Smooth muscle cell of the brain vasculature (primary cell): ENCODE measurements around the gene PPP2R2D.
"Not testable (repeated sequence)": the region's sequence is repeated elsewhere in the genome, so short reads cannot be mapped to it uniquely, and the experiment has no call there.

ENCODE experiments used
- DNase-seq: peaks from one replicate; pipeline ENCODE4 v3.0.0-alpha.2; 2012; ENCODE audit warnings: low read depth, low spot score

Gene PPP2R2D

DNA sequence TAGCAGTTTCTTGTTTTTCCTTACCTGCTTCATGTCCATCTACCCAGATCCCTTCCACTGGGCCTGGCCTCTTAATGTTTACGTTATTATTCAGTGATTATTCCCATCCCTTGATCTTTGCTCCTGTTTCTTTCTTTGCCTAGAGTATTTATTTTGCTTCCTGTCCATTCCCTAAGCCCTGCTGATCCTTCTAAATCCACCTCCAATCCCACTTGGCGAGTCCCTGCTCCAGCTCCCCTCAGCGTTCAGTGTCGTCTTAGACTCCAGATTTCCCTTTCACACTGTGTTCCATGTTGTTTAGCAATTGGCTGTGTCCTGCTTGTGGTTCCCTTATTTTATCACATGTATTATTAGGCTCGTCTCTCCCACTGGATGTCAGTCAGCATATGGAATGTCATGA lies 7.3 kb downstream of the PPP2R2D start:
- DNase-seq = no peak

DNA sequence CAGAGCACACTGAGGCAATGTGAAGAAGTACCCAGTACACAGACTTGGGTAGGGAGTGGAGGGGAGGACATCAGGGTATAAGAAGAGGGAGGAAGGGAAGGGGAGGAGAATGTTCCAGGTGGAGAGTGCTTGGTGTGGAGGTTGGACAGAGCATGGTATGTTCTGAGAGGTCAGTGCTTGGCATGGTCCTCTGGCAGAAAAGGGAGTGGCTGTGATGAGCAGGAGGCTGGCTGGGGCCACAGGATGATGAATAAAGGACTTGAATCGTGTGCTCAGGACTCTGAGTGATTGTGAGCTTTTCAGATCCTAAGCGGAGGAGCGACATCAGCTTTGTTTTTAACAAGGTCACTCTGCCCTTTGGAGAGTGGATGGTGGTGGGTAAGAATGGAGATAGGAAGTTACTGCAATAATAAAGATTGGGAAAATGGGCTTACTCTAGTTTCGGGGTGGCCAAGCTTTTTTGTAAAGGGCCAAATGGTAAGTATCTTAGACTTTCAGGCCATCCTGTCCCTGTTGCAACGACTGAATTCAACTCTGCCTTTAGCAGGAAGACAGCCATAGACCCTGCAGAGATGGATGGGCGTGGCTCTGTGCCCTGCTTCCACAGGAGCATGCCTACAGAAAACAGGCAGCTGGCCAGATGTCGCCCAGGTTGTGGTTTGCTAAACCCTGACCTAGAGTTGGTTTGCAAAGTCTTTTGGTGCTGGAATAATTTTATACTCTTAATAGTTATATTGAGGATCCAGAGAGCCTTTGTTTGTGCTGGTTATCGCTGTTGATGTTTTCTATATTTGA lies 8.4 kb downstream of the PPP2R2D start:
- DNase-seq = no peak

DNA sequence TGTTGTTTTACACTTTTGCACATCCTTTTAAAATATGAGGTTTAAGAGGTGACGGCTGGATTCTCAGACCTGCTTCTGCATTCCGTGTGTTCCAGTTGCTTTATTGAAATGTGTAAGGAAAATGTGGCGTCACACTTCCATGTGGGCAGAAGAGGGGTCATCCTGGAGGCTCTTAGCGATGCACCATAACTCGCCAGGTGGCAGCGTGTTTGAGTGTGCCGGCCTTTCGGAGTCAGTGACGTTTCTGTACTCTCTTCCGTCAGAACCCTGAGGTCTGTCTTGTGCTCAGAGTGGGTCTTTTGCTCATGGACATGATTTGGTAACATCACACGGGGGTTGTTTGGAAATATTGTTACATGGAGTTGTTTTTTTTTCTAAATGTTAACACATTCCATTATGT lies 9.1 kb downstream of the PPP2R2D start:
- no peak for DNase-seq

DNA sequence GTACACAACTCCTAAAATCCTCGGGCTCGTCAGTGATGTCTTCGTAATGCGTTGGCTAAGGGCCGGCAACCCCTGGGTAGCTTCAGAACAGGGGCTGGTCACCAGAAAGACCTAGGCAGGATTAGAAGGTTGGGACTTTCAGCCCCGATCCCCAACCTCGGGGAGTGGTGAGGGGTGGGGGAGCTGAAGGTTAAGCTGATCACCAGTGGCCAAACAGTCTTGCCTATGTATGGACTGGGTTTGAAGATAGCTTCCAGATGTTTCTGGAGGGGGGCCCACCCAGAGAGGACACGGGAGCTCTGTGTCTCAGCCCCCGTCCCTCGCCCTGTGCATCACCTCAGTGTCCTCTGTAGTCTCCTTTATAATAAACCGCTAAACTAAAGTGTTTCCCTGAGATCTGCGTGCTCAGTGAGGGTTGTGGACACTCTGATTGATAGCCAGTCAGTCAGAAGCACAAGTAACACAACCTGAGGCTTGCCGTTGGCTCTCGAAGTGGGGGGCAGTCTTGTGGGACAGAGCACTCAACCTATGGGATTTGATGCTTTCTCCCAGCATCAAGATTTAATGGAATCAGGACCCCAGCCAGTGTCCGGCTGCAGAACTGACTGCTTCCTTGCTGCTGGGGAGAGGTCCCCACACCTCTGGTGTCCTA lies 10.0 kb downstream of the PPP2R2D start:
- DNase-seq = no peak

DNA sequence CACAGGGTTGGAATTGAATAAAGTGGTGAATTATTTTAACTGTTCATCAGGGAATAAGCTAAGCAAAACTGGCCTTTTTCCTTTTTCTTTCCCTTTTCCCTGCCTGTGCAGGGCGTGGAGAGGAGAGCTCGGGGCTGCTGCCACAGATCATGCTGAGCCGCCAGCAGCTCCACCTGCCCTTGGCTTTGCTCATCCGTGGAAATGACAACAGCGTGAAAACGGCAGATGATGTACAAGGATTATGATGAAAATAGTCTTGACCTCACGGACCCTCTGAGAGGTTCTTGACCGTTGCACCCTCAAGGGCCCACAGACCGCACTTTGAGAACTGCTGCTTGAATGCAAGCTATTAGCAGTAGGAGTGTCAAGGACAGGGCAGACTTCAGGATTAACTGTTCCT lies 10.6 kb downstream of the PPP2R2D start:
- no peak for DNase-seq

DNA sequence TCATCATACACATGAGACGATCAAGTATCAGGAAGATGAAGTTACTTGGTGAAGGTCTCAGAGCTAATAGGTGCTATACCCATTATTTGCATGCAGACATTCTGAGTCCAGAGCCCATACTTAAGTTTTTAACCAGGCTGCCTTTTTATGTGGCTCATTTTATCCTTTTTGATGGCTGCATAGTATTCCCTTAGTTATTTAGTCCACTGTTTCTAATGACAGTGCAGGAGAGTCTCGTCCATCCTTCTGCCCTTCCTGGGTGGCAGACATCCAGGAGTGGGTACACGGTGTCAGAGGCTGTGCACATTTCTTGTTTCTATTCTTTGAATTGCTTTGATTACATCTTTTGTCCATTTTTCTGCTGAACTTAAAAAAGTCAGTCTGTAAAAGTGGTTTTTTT lies 11.8 kb downstream of the PPP2R2D start:
- no peak for DNase-seq

DNA sequence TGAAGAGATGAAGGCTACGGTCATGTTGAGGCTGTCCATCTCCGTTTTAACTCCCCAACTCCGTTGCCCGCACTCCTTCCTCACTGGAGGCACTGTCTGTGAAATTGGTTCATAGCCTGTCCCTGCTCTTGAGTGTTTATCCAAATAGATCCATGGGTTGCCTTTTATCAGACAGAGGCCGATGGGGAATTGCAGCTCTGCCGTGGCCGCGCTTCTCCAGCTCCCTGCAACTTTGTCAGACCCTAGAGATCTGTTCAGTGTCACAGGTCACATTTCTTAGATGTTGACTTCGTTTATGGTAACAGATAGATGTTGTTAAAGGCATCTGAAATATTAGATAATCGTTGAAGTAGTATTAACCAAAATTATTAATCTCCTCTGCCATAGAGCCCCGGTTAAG lies 14.7 kb downstream of the PPP2R2D start:
- no peak for DNase-seq

DNA sequence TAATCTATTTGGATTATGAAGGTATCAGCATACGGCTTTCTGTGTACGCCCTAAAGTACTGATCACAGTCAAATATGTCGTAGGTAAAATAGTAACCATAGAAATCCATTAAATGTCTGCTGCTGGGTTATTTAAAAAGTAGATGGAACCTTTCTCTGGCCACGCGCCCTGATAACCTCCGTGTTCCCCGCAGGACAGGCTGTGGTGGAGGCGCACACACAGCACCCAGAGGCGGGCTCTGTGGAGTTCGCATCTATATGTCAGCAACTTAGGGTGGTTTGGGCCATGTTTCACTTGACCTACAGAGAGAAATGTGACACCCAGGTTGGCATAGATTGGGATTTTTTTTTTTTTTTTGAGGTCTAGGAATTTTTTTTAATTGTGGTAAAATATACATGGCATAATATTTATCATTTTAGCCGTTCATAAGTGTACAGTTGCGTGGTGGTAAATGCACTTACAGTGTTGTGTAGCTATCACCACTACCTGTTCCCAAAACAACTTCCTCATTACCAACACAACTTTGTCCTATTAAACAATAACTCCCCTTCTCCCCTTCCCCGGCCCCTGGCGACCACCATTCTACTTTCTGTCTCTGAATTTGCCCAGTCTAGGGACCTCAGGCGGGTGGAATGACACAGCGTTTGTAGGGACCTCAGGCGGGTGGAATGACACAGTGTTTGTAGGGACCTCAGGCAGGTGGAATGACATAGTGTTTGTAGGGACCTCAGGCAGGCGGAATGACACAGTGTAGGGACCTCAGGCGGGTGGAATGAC lies 15.4 kb downstream of the PPP2R2D start:
- no peak for DNase-seq

DNA sequence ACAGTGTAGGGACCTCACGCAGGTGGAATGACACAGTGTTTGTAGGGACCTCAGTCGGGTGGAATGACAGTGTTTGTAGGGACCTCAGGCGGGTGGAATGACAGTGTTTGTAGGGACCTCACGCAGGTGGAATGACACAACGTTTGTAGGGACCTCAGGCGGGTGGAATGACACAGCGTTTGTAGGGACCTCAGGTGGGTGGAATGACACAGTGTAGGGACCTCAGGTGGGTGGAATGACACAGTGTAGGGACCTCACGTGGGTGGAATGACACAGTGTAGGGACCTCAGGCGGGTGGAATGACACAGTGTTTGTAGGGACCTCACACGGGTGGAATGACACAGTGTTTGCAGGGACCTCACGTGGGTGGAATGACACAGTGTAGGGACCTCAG lies 16.0 kb downstream of the PPP2R2D start:
- DNase-seq = not testable (repeated sequence)

DNA sequence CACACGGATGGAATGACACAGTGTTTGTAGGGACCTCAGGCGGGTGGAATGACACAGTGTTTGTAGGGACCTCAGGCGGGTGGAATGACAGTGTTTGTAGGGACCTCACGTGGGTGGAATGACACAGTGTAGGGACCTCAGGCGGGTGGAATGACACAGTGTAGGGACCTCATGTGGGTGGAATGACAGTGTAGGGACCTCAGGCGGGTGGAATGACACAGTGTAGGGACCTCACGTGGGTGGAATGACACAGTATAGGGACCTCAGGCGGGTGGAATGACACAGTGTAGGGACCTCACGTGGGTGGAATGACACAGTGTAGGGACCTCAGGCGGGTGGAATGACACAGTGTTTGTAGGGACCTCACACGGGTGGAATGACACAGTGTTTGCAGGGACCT lies 16.7 kb downstream of the PPP2R2D start:
- not testable (repeated sequence) for DNase-seq

DNA sequence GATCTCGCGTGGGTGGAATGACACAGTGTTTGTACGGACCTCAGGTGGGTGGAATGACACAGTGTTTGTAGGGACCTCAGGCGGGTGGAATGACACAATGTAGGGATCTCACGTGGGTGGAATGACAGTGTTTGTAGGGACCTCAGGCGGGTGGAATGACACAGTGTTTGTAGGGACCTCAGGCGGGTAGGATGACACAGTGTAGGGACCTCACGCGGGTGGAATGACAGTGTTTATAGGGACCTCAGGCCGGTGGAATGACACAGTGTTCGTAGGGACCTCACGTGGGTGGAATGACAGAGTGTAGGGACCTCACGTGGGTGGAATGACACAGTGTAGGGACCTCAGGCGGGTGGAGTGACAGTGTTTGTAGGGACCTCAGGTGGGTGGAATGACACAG lies 18.7 kb downstream of the PPP2R2D start:
- not testable (repeated sequence) for DNase-seq

DNA sequence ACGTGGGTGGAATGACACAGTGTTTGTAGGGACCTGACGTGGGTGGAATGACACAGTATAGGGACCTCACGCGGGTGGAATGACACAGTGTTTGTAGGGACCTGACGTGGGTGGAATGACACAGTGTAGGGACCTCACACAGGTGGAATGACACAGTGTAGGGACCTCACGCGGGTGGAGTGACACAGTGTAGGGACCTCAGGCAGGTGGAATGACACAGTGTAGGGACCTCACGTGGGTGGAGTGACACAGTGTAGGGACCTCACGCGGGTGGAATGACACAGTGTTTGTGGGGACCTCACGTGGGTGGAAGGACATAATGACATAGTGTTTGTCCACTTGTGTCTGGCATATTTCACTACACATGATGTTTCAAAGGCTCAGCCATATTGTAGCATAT lies 19.3 kb downstream of the PPP2R2D start:
- no peak for DNase-seq

DNA sequence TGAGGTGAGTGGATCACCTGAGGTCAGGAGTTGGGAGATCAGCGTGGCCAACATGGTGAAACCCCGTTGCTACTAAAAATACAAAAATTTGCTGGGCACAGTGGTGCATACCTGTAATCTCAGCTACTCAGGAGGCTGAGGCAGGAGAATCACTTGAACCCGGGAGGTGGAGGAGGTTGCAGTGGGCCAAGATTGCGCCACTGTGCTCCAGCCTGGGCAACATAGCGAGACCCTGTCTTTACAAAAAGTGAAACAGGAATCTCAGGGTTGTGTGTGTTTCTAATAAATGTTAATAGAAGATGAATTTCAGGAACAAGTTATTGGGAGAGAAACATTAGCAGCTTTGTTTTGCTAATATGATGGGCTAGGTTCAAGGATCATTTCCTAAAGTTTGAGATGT lies 19.9 kb downstream of the PPP2R2D start:
- no peak for DNase-seq

DNA sequence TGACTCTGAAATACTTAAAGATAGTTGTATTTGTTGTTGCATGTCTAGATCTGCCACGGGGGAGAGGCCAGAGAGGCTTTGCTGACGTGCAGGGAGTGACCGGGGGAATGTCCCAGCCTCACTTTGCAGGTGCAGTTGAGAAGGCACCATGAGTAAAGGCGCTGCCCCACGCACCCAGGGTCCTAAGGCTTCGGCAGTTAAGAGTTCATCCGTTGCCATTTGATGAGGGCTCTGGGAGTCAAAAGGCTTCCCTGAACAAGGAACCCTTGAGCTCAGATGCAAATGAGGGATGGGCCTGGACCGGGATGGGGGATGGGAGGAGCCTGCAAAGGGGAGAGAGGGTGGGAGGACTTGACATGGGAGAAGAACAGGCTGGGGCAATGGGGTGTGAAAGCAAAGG lies 20.4 kb downstream of the PPP2R2D start:
- DNase-seq = no peak

DNA sequence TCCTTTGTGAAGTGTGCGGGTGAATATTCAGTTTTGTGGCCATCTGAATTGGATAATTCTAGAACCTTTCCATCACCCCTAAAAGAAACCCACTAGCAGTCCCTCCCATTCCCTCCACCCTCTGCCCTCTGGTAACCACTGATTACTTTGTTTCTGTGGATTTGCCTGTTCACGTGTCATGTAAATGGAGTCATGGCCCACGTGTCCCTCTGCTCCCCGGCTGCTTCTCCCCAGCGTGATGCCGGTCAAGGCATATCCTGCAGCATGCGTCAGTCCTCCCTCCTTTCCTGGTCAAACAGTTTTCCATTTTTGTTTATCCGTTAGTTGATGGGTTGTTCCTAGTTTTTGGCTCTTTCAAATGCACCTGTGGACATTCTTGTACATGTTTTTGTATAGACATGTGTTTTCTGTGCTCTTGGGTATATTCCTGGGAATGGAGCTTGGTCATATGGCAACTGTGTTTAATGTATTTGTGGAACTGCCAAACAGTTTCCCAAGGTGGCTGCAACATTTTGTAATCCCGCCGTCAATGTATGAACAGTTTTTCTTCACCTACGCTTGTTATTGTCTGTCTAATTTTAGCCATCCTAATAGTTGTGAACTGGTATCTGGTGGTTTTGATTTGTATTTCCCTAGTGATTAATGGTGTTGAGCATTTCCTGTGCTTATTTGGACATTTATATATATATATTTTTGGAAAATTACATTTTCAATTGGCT lies 22.4 kb downstream of the PPP2R2D start:
- no peak for DNase-seq

DNA sequence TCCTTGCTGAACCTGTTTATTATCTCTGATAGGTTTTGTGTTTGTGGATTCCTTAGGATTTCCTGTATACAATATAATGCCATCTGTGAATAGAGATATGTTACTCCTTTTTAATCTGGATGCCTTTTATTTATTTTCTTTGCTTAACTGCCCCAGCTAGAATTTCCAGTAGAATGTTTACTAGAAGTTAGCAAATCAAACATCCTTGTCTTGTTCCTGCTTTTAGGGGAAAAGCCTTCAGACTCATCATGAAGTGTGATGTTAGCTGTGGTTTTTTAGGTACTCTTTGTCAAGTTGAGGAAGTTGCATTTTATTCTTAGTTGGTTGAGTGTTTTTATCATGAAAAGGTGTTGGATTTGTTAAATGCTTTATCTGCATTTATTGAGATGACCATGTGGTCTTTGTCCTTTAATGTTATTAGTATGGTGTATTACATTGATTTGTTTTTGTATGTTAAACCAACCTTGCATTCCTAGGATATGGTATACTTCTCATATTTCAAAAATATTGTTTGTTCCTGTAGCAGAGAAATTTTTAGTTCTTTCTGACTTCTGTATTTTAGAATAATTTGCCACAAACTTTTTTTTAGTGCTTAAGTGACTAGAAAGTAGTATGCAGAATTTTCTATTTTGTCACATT lies 24.3 kb downstream of the PPP2R2D start:
- no peak for DNase-seq

DNA sequence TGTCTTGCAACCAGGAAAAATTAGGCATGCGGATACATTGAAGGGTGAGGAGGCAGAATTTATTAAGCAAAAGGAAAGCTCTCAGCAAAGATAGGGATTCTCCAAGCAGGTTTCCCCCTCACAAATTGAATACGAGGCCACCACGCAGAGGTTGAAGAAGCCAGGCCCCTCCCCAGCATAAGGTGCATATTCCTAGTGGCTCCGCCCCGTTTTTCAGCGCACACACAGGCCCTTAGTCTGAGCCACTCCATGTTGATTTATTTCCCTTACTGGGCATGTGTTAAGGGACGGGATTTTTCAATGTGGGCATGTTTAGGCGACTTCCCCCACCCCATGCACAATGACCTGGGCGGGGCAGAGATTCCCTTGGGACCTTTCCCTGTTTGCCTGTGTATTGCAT lies 24.9 kb downstream of the PPP2R2D start:
- DNase-seq = no peak

DNA sequence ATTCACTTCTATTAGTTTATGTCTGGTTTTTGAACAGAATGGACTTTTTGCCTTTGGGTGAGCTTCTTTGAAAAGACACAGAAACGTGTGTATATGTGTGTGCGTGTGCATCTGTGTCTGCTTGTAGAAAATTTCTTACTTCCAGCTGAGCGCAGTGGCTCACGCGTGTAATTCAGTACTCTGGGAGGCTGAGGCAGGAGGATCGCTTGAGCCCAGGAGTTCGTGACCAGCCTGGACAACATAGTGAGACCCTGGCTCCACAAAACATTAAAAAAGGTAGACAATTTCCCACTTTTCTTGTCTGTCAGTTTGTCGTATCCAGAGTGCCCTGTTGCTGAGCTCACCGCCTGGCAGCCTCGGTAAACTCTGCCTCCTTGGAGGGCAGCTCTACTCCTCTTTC lies 25.4 kb downstream of the PPP2R2D start:
- no peak for DNase-seq

DNA sequence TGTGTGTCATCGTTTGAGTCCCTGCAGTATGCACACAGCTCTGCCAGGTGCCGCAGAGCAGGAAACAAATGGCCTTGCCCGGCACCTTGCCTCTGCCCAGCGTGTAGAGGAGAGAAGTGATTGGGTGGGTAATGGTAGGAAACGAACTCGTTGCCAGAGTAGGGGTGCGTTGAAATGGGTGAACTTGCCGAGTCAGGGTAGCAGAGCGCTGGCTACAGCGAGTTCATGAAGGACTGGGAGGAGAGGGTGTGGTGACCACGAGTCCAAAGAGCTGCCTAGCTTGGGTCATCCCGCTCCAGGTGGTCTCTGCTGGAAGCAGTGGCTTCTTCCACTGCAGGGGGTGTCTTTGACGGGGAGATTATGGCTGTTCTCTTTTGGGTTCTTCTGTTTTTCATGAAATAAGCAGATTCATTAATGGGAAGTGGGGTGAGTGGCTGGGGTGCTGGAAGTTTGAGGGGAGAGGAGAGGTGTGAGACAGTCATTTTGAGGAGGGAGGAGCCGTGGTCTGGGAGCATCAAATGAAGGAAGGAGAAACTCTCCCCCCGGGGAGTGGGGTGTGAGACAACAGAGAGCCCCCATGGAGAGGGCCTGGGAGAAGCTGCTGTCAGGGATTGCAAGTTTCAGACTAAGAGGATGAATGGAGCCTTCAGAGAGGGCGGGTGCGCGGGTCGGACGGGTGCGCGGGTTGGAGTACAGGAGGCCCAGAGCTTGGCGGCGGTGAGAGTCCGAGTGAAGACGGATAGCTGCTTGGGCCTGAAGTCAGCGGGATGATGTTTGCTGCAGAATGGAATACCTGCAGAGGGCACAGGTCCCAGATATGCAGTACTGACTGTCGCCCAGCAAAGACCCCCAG lies 26.2 kb downstream of the PPP2R2D start:
- no peak for DNase-seq

DNA sequence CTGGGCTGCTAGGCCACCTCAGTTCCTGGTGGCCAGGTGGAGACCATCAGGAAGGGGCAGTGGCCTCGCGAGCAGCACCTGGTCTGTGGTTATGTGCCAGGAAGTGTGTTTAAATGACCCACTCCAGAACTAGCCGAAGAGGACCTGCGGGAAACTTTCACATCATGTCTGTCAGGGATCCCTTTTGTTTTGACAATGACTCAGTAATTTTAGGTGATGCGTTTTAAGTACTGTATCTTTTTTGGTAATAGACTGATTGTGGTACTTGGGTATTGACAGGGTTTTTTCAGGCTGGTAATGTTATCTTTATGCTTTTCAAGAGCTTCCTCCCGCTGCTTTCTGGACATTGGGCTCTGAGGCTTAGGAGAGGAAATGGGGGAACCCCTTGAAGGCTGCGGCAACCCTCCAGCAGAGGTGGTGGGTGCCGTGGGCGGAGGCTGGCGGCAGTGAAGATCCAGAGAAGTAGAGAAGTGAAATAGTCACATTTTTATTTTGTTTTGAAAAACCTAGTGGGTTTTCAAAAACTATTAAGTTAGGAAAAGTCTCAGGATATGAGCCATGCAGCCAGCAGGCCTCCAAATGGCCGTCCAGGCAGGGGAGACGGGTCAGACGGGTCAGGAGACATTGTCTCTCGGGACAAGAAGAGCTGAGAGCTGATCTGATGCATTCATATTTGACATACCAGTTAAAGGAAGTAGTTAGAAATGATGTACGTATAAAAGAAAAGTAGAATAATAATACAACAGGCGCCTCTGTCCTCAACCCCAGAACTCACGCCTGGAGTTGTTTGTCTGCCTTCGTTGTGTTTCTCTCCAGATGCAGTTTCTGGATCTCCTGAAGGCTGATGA lies 27.7 kb downstream of the PPP2R2D start:
- no peak for DNase-seq
